Right hindlimb (tissue), 1 donor: ENCODE measurements around the gene SSTR5.
A peak's percentile ranks its signal among the peaks of the same experiment; 100 is the strongest.

Experiments
- DNase-seq: peaks from one replicate; pipeline ENCODE4 v3.0.0-alpha.2; 2018

SSTR5 gene

DNA sequence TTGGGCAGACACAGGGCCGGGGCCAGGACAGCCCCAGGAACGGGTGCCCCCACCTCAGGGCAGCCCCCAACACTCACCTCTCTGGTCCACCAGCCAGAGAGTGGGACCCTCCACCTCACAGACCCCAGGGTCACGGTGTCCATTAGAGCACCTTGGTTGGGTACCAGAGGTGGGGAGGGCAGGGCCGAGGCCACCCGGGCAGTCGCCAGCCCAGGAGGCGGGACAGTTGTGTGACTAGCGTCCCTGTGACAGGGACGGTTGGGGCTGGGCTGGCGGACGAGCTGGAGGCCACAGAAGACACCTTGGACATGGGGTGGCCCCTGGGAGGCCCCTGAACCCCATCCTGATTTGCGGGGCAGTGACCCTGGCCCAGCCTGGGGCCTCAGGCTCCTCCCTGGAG, 35.2 kb downstream of the SSTR5 start:
- DNase-seq, result no peak

DNA sequence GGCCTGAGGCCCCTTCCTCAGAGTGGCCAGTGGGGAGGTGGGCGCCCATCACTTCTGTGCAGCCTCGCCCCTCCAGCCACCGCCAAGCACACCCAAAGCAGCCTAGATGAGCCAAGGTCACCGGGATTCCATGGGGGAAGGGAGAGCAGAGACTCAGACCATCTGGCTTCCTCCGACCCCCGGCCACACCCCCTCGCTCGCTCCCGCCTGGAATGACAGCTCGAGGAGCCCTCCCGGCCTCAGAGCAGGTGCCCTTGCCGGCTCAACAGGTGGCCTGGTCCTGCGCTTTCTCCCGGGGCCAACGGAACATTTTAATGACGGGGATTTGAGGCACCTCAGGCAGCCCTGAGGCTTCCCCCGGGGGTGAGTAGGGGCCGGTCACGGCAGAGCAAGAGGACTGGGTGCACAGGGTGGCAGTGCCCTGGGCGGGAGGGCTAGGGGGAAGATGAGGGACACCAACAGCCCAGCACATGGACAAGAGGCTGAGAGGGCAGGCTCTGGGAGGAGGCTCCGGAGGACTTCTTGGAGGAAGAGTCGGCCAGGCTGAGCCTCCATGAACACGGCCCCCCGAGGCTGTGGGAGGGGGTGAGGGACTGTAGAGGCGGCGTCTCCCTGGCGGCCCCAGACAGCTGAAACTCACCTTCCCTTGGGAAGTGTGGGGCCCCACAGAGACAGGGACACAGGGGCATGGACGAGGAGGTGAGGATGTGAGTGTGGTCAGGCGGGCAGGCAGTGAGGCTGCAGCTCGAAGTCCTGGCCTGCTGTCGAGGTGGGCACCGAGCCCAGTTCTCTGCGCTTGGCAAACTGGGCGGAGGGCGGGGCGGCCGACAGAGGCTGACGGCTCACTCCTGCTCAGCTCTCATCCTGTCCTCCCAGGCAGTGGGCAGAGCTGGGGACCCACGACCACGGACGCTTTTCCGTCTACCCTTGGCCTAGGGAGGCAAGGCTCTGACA, 36.0 kb downstream of the SSTR5 start:
- DNase-seq, result peak; percentile 75

DNA sequence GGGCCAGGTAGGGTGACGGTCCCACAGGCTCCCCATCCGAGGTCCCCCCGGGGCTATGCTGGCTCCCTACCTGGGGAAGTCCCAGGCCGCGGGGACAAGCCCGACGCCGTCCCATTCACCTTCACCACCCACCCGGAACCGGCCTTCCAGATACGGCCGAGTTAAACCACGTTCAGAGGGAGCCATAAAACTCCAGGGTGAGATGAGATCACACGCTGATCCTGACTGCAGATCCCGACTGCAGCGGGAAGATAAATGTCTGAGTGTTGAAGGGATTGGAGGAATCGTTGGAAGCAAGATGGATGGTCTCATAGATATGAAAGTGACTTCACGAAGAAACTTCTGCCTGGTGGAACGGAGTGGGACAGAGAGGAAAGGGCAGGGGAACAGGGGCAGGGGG, 37.1 kb downstream of the SSTR5 start:
- no peak for DNase-seq

DNA sequence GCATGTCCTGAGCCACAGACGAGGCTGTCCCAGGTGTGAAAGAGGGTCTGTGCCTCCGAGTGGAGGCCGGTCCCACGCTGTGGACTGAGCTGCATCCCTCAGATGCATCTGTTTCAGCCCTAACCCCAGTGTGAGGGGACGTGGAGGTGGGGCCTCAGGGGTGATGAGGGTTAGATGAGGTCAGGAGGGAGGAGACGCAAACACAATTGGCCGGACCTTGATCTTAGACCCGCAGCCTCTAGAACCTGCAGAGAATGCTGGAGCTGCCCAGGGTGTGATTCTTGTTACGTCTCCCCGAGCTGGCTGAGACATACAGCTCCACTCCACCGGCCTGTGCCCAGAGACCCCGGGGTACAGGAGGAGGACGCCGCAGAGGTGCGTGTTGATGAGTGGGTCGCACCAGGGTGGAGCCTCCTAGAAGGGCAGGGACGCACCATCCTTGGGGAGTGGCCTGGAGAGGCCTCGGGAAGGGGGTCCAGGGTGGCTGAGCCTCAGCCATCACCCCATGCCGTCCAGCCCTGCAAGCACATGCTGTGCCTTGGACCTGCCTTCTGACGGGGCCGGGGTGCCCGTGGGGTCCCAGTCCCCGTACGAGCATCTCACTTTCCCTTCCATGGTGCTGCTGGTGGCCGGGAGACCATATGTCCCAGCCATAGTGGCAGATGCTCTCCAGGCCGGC, 40.1 kb downstream of the SSTR5 start:
- no peak for DNase-seq

DNA sequence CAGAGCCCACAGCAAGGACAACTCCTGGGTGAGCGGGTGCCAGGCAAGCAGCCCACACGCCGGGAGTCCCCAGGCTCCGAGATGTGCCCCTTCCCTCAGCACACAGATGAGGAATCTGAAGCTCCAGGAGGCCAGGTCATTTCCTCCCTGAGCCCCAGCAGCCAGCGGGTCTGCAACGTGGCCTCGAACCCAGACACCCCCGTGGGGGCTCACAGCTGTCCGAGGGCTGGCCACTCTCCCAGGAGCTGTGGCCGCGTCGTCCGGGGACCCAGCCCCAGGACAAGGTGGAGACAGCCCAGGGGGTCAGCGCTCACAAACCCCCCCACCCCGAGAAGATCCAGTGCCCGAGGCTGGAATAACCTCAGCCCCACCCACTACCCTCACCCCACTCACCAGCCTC, 40.9 kb downstream of the SSTR5 start:
- DNase-seq, result no peak

DNA sequence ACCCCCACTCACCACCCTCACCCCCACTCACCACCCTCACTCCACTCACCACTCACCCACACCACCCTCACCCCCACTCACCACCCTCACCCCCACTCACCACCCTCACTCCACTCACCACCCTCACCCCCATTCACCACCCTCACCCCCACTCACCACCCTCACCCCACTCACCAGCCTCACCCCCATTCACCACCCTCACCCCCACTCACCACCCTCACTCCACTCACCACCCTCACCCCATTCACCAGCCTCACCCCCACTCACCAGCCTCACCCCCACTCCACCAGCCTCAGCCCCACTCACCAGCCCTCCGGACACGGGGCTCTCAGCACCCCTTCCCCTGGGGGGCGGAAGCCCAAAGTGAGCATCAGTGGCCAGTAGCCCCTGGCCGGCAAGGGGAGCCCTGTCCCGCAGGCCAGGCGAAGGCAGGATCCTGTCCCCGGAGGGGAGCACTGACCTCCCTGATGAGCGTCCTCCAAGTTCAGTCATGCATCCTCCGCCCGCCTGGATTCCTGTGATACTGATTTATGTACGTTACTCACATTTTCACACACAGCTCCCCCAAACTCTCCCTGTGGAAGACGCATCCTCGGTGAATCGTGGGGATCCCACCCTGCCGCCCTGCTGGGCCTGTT, 41.5 kb downstream of the SSTR5 start:
- no peak for DNase-seq

DNA sequence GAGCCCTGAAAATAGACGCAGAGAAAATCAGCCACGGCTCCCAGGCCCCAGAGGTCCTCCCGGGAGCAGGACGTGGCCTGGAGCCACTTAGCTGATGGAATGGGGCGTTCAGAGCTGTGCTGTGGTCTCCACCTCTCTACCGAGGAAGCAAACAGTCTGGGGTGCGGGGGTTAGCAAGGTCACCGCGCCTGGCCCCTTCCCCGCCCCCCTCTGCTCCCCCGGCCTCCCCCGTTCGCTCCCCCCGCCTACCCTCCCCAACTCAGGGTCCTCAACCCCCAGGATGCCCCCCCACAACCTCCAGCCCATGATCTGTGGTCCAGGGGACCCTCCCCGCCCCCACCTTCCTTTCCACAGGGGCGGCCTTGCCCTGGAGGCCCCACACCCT, 44.1 kb downstream of the SSTR5 start:
- no peak for DNase-seq

DNA sequence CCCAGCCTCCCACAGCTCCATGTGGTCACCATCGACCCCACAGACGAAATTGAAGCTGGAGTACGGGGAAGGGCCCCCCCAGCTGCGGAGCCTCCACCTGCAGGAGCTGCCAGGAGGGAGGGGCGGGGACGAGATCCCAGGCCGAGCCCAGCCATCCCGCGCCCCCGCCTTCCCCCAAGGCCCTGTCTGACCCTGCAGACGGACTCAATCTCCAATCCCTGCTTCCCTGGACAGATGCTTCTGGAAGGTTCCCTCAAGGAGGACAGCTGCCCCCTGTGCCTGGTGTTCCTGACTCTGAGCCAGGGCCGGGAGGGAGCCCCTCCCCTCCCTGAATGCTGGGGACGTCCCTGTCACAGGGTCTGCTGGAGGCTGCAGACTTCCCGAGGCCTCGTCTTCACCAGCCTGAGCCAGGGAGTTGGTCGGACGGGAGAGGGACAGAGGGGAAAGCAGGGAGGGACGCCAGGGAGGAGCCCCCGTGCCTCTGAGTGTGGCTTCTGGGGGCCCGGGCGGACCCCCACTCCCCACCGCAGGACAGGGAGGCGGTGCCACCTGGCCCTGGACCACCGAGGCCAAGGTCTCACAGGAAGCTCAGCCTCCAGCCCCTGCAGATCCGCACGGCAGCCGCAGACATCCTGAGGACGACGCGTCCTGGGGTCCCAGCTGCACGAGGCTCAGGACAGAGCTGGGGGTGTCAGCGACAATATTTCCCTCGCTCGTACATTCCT, 44.8 kb downstream of the SSTR5 start:
- DNase-seq, result no peak

DNA sequence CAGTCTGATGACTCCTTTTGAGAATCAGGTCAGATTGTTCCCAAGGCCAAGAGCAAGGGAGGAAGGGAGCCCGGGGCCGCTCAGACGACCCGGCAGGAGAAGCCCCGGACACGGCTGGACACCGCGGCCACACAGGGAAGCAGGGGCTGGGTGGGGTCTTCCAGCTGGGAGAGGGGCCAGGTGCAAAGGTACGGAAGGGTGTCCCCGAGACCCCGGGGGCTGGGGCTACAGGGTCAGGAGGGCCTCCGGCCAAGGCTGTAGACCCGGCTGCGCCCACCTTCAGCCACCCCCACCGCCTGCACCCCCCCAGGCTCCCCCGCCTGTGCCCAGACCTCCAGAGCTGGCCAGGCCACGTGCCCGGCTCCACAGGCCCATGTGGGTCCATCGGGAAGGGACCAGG, 45.4 kb downstream of the SSTR5 start:
- DNase-seq, result no peak

DNA sequence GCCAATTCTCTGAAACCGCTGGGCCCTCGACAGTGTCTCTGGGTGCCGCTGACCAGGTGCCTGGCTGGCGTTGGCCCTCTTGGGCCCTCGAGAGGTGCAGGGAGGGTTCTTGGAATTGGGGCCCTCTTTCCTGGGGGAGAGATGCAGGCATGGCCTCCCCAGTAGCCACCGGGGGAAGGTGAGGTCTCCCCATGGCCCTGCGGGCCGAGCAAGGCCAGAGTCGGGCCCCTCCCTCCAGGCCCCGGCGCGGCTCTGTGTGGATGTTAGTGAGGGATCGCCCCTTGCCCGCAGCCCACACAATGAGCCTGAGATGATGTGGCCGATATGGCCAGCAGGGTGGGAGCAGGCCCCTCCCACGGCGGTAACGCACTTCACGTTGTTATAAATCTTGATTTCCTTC, 46.6 kb downstream of the SSTR5 start:
- no peak for DNase-seq

DNA sequence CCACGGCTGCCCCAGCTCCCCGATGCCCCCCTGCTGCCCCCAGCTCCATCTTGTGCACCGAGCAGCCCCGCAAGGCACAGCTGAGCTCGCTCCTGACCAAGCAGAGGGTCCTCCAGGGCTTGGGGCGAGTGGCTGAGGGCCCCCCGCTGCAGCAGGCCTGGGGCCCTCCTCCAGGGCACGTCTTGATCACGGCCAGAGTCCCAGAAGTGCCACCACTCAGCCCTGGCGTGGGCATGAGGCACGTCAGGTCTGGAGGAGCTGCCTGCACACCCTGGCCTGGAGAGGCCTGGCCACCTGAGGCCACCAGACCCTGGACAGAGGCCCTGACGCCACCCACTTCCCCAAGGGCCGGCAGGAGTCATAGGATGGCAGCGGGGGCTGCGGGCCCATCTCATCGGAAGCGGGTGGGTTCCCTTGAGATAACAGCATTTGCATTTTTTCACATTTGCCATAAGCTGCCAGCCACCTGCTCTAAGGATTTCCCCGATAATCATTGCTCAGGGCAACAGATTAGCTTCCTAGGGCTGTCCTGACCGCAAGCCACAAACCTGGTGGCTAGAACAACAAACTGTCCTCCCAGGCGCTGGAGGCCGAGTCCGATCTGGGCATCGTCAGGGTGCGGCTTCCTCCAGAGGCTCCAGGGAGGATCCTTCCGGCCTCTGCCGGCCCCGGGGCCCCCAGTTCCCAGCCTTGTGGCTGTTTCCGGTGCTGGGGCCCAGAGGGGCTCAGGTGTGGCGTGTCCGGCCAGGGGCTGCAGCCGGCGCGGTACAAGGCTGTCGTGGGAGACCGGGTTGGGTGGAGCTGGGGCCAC, 47.4 kb downstream of the SSTR5 start:
- no peak for DNase-seq

DNA sequence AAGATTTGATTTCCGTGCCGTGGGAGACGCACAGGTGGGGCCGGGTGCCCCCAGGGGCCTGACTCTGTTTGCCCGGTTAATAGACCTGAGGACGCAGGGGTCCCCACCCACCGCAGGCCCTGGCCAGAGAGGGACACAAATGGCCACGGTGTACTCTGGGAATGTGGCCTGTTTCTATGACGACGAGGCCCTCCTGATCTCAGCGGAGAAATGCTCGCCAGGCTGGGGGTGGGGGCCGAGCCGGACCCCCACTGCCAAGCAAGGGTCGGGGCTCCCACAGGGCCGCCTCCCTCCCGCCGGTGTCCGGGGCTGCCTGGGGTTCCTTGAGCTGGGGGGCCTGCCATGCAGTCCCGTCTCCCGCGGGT, 48.0 kb downstream of the SSTR5 start:
- no peak for DNase-seq

DNA sequence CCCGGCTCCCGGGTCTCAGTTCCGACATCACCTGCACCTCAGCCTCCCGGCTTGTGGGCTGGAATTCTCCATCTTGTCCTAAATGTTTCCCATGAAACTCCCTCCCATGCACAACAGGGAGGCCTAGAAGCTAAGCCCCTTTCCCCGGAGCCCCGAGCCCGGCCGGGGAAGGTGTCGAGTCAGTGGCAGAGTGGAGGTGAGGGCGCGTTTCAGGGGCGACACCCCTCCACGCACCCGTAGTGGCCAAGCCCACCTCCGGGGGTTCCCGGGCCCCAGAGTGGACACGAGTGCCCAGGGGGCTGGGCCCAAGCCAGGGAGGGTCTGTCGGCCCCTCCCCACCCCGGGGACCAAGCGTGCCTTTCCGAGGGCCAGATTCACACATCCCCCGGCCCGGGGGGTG, 48.5 kb downstream of the SSTR5 start:
- DNase-seq, result no peak

DNA sequence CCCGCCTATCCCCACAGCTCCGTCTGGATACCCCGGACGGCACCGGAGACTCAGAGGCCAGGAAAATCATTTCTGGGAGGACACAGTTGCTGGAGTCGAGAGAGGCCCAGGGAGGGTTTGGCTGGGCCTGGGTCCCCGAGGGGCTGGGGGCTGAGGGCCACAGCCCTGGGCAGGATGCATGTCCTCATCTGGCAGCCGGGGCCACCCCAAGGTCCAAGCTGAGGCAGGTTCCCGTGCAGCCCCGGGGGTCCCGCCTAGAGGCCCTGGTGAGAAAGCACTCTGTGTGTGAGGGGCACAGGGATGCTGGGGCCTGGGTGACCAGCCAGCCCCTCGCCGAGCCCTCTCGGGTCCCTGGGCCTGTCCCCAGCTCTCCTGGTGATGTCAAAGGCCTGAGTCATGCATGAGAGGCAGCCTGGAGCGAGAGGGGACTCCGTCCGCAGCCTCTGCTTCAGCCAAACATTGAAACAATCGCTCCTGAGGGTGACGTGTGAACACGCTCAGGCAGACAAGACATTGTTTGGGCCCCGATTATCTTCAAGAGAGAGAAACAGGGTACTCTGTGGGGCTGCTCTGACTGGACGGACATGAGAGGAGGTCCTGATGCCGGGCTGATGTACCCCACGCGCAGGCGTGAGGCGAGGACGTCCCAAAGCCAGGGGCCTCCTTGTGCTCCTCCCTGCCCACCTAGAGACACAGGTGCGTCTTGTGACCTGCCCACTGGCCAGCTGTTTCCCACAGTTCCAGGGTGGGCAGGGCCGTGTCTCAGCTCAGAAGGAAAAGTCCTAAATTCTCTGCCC, 49.3 kb downstream of the SSTR5 start:
- DNase-seq, result no peak

DNA sequence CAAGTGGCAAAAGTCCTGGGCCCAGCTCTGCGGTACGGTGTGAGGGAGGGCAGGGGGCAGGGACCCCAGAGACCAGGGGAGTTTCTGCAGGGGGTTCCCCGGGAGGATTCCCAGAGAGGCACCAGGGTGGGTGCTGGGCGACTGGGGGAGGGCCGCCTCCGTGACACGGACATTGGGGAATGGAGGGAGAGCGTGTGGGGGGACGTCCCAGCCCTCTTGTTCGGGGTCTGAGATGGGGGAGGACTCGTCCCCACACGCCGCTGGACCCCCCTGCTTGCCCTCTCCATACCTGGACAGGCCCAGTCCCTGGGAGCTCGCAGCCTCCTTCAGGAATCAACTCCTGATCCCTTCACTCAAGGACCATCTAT, 49.8 kb downstream of the SSTR5 start:
- DNase-seq, result no peak

DNA sequence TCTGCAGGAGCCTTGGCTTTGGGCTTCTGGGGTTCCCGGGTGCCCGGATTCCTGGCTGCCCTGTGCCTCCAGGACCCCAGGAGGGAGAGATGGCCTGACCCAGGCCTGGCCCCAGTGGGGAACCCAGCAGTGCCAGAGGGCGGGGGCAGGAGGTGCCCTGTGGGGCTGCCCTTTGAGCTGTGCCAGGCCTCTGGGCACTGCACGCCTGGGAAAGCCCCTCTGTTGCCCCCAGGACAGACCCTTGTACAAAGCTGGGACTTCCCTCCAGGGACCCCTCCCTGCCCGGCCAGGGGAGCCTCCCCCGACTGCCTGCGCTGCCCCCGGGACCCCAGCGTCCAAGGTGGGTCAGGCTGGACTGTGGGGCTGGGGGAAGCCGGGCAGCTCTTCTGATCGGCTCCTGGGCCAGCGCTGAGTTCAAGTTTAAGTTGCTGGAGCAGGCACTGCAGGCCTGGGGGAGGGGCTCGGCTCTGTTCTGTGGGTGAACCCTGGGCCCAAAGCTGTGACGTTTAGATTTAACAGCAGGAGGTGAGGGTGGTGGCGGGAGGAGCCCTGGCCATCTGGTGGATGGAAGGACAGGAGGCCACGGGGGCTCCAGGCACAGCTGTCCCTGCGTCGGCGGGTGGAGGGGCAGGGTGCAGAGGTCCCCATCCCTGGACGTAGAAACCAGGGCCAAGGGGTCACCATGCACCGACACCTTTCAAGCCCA, 51.1 kb downstream of the SSTR5 start:
- DNase-seq, result no peak

DNA sequence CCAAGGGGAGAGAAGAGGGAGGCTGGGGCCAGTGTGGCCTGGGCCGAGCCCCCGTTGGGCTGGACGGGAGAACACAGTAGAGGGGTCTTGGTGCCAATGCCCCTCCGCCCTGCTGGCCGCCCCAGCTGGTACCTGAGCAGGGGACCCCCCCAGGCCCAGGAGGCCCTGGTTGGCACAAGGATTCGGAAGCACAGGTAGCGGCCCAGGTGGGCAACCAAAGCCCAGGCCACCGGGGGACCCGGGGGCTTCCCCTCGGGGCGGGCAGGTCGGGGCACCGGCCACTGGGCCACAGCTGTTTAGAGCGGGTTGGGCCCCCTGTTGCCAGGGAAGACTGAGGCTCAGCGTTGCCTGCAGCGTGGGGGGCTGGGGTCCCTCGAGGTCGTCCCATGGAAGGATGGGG, 51.7 kb downstream of the SSTR5 start:
- DNase-seq, result no peak

DNA sequence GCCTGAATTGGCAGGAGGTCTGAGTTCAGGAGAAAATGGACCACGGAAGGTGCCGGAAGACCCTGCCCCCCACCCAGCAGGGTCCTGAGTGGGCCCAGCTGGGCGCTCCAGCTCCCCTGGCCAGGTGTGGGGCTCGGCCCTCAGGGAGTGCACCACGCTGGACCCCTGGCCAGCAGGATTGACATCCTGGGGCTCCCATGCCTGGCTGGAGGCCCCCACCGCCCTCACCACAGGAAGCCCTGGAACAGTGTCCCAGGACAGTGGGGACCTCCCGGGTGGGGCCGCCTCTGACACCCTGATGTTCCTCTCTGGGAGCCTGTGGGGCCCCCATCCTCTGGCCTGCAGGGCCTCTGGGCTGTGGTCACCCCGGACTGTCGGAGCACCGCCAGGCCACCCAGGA, 52.2 kb downstream of the SSTR5 start:
- no peak for DNase-seq

DNA sequence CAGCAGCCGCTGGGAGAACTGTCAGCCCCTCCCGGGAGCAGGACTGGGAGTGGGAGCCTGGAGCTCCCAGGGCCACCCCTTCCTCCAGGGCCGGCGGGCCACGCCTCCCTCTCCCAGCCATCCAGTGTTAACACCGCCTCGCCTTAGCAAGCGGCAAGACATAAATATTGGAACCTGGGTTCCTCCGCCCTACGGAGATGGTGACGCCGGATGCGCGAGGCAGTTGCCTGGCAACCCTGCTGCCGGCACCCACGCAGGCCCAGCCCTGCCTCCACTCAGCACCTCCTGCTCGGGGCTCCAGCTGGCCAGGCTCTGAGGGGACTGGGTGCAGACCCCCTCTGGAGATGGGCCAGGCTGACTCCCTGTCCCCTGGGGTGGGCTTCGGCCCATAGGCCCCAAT, 52.9 kb downstream of the SSTR5 start:
- peak; percentile 59 for DNase-seq

DNA sequence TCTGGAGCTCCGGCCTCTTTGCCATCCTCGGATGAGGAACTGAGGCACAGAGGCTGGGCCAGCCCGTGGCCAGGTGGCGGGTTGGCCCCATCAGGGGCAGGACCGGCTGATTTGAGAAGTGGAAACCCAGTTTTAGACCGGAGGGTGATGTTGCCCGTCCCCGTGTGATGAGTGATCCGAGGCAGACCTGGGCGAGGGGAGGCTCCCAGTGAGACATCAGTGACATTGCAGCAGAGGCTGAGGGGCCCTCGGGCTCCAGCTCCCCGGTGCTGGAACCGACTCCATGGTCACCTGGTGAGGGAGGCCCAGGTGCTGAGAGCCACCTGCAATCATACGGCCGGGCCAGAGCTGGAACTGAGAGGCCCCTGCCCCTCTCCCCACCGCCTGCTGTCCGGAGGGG, 53.5 kb downstream of the SSTR5 start:
- no peak for DNase-seq

DNA sequence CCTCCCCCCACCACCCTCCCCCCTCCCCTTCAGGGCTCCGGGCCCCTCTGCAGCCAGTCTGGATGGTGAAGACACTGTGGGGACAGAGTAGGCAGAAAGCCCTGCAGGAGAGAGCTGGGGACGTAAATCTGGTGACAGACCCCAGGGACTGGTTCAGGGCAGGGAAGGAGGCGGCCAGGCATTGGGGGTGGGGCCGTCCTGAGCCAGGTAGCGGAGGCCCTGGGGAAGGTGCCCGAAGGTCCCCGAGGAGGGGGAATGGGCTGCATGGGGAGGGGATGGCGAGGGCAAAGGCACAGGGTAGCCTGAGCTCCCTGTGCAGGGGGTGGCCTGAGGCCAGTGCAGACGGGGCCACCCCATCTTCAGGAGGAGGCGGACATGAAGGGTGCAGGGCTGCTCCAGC, 54.0 kb downstream of the SSTR5 start:
- no peak for DNase-seq
